ENCODE measurements around the gene NRAP.
A peak's percentile ranks its signal among the peaks of the same experiment; 100 is the strongest.

Gene NRAP, protein sequence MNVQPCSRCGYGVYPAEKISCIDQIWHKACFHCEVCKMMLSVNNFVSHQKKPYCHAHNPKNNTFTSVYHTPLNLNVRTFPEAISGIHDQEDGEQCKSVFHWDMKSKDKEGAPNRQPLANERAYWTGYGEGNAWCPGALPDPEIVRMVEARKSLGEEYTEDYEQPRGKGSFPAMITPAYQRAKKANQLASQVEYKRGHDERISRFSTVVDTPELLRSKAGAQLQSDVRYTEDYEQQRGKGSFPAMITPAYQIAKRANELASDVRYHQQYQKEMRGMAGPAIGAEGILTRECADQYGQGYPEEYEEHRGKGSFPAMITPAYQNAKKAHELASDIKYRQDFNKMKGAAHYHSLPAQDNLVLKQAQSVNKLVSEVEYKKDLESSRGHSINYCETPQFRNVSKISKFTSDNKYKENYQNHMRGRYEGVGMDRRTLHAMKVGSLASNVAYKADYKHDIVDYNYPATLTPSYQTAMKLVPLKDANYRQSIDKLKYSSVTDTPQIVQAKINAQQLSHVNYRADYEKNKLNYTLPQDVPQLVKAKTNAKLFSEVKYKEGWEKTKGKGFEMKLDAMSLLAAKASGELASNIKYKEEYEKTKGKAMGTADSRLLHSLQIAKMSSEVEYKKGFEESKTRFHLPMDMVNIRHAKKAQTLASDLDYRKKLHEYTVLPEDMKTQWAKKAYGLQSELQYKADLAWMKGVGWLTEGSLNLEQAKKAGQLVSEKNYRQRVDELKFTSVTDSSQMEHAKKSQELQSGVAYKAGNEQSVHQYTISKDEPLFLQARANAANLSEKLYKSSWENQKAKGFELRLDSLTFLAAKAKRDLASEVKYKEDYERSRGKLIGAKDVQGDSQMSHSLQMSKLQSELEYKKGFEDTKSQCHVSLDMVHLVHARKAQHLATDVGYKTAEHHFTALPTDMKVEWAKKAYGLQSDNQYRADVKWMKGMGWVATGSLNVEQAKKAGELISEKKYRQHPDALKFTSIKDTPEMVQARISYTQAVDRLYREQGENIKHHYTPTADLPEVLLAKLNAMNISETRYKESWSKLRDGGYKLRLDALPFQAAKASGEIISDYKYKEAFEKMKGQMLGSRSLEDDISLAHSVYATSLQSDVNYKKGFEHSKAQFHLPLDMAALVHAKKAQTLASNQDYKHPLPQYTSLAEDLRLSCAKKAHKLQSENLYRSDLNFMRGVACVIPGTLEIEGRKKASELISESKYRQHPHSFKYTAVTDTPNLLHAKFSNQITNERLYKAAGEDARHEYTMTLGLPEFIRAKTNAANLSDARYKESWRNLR (N-terminal part only)

DNA sequence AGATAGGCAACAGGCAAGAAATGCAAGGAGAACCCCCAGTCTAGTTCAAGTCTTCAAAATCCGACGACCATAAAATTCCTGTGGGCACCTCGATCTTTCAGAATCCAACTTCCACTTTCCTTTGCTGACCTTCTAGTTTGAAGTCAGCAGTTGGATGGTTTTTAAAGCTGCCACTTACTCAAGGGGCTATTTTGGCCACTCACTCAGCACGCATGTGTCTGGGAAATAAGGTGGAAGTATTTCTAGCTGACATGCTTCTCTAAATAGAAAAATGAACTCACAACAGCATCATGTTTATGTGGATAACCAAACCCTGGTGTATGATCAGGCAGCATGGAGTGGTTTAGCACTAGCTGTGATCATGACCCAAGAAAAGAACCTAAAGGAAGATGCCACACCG is at the start of gene NRAP:
Gene NRAP, minus strand, starts transcription at position 134 of the 400 bp plus-strand sequence. CDS start 159 bp downstream, outside the sequence.
- TF ChIP-seq, protein P1, sequence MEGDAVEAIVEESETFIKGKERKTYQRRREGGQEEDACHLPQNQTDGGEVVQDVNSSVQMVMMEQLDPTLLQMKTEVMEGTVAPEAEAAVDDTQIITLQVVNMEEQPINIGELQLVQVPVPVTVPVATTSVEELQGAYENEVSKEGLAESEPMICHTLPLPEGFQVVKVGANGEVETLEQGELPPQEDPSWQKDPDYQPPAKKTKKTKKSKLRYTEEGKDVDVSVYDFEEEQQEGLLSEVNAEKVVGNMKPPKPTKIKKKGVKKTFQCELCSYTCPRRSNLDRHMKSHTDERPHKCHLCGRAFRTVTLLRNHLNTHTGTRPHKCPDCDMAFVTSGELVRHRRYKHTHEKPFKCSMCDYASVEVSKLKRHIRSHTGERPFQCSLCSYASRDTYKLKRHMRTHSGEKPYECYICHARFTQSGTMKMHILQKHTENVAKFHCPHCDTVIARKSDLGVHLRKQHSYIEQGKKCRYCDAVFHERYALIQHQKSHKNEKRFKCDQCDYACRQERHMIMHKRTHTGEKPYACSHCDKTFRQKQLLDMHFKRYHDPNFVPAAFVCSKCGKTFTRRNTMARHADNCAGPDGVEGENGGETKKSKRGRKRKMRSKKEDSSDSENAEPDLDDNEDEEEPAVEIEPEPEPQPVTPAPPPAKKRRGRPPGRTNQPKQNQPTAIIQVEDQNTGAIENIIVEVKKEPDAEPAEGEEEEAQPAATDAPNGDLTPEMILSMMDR (IDR thresholded peaks at IDR 0.05) = no peak
- TF ChIP-seq ZFX (IDR thresholded peaks at IDR 0.05; ENCODE audit: borderline replicate concordance) = no peak
- no peak within 1 kb of the TSS for H3K27ac ChIP-seq

DNA sequence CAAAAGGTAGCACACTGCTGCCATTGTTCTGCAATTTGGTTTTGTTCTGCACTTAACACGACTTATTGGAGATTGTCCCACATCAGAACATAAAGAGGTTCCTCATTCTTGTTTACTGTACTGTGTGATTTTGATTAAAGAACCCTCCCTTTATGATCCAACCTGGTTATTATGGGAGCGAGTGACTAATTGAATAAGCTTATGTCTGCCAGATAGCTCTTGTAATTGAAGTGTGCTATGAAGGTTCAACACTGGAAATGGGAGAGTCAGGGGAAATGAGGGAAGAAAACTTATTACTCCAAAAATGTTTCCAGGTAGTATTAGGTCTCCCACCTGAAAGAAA is 49.8 kb upstream of the NRAP start:
- TF ChIP-seq, protein P1 (IDR thresholded peaks at IDR 0.05) = no peak
- no peak for TF ChIP-seq ZFX (IDR thresholded peaks at IDR 0.05; ENCODE audit: borderline replicate concordance)
- peak overlapping the region; percentile 89 for H3K27ac ChIP-seq

DNA sequence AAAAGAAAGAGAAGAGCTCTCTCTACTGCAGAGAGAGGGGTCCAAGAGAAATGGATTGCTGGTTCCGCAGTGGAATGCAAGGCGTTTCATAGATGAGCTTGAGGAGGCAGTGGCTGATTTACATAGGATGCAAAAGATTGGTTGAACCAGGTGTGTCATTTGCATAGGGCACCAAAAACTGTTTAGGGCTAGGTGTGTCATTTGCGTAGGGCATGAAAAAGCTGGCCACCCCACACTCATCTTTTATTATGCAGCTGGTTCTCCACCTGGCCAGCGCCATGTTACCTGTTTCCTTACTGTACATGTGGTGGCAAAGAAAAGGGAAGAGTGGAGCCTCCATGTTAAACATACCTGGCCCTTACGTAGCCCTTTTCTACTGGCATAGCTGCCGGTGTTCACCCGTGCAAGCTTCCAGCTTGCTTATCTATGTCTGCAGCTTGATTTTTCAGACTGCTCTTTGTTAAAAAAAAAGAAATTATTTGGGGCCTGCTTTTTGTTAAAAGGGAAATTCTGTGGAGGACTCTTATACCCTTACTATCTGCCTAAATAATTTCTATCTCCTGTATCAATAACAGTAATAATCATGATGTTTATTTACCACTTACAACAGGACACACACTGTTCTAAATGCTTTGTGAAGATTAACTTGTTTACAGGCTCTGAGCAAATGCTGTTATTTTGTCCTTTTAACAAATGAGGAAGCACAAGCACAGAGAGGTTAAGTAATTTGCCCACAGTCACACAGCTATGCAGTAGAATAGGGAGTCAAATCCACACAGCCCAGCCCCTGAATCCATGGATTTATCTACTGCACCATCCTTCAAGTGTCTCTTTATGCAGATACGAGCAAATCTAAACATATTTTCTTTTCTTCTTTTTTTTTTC is 49.2 kb upstream of the NRAP start:
- no peak for TF ChIP-seq ZFX (IDR thresholded peaks at IDR 0.05; ENCODE audit: borderline replicate concordance)
- TF ChIP-seq, protein P1 (IDR thresholded peaks at IDR 0.05) = no peak

DNA sequence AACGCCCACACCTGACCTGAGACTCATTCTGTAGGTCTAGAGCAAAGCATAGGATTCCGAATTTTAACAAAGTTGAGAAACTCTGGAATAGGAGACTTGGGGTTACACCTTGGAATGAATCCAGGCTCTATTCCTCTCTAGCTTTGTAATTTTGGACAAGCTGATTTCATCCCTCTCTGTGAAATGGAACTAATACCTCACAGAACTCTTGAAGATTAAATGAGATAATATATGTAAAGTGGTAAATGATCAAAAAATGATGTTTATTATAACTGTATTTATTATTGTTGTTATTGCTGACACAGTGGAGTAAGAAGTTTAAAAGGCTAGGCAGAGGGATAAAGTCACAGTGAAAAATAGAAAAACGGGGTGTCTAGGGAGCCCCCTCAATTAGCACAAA is 48.2 kb upstream of the NRAP start:
- TF ChIP-seq, protein P1 (IDR thresholded peaks at IDR 0.05) = no peak
- TF ChIP-seq ZFX (IDR thresholded peaks at IDR 0.05; ENCODE audit: borderline replicate concordance) = no peak
- H3K27ac ChIP-seq = peak overlapping the region; percentile 89

More for the DNA sequence above, 49.2 kb upstream of the NRAP start:
- H3K27ac ChIP-seq = peak overlapping the region; percentile 89

DNA sequence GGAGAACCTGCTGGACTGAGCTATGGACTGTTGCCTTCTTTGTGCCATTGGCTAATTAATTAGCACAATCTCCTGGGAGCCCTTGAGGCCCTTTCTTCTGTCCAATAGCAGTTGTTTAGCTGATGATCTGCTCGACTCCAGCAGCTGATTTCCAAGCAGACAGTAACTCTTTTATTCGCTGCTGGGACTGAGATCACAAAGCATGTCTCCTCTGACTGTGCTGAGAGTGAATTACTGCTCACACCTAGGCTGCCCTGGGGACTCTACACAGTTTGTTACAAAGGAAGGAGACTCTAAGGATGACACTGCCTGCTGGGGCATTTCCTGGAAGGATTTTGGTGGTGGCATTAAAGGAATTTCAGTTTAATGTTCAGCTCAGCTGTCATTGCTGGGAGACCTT is 47.3 kb upstream of the NRAP start:
- H3K27ac ChIP-seq = no peak overlapping the region
- TF ChIP-seq, protein P1 (IDR thresholded peaks at IDR 0.05) = no peak
- TF ChIP-seq ZFX (IDR thresholded peaks at IDR 0.05; ENCODE audit: borderline replicate concordance) = no peak

DNA sequence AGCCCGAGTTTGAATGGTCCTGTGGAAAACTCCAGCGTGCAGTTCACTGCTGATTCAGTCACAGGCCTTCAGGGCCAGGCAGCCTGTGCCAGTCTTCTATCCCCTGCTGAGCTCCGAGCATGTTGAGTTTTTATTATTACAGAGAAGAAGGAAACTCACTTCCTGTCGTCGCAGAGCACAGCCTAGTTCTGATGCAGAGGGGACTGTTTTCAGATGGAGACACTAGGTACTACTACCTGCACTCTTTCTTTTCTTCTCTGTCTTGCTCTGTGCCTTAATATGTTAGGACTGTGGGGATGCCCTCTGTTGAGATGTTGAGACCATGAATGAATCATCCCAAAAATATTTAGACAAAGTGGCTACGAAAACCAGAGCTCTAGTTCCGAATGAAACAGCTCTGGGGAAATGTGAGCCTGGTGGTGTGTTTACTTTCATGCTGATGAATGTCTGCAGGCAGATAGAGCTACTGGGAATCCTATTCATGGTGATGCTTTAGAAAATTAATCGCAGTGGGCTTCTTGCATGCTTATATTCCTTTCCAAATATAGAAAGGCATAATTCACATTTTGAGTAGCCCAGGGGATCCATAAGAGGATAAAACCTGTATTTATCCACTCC is 45.5 kb upstream of the NRAP start:
- H3K27ac ChIP-seq = no peak overlapping the region
- no peak for TF ChIP-seq ZFX (IDR thresholded peaks at IDR 0.05; ENCODE audit: borderline replicate concordance)
- TF ChIP-seq, protein P1 (IDR thresholded peaks at IDR 0.05) = no peak

All from 22Rv1 (cell line).